Measurements from ENCODE around the gene CLDN18.

- no peak for TF ChIP-seq TEAD1 (CRISPR knock-in tag; IDR thresholded peaks at IDR 0.05)
- no peak for TF ChIP-seq ZNF232 (CRISPR knock-in tag; IDR thresholded peaks at IDR 0.05)
- no peak for TF ChIP-seq TEAD4 (CRISPR knock-in tag; IDR thresholded peaks at IDR 0.05)
- no peak for TF ChIP-seq CTCF (IDR thresholded peaks at IDR 0.05)
- TF ChIP-seq ZNF532 (CRISPR knock-in tag; IDR thresholded peaks at IDR 0.05; ENCODE audit: borderline replicate concordance): no peak
- no peak for TF ChIP-seq SP1 (CRISPR knock-in tag; conservative IDR thresholded peaks at IDR 0.05)
- no peak for TF ChIP-seq ZNF317 (CRISPR knock-in tag; IDR thresholded peaks at IDR 0.05; ENCODE audit: borderline replicate concordance, low read depth)
- no peak for TF ChIP-seq MAX (CRISPR knock-in tag; IDR thresholded peaks at IDR 0.05)
- TF ChIP-seq NR2C2 (CRISPR knock-in tag; IDR thresholded peaks at IDR 0.05): no peak
Measured at GRCh38 chr3:137988152-137988551, 21.8 kb upstream of the CLDN18 start.
